H1 (cell line): ENCODE measurements around the gene POLN. TPM values are rescaled to one million over a fixed set of nuclear protein-coding genes. Genes with fewer than 3 reads are reported as not detected.

ENCODE experiments used
- CTCF ChIA-PET: fragments of 300-600 bp; sonication (Branson Sonifier 250); formaldehyde crosslinking; loops from one replicate; lab custom pipeline; 2021; ENCODE audit not compliant: partially characterized antibody; lab: Charles Lee
- POLR2A ChIA-PET: fragments of 300-600 bp; sonication (Branson Sonifier 250); formaldehyde crosslinking; loops from one replicate; lab custom pipeline; 2021; ENCODE audit warnings: inconsistent platforms; ENCODE audit not compliant: partially characterized antibody; lab: Charles Lee
- DNase-seq, 2 experiments: peaks; one replicate each; pipeline versions ENCODE4 v3.0.0 to v3.0.0-alpha.2; 2010 to 2022; ENCODE audit warnings: low spot score in 2 of 2, low read depth in 1 of 2, mixed read lengths in 1 of 2
- FAIRE-seq: peaks from 2 replicates; lab custom pipeline; 2011; peaks lifted over from hg19 to GRCh38; lab: Jason Lieb, UNC
- H2AFZ ChIP-seq: 2 replicates; pipeline ENCODE4 v1.8.1; 2012; ENCODE audit warnings: low read length, inconsistent platforms
- H2AK5ac ChIP-seq: 2 replicates; pipeline ENCODE4 v1.6.1; 2013; ENCODE audit warnings: low read depth, low read length
- H2BK120ac ChIP-seq: replicated peaks from 2 replicates; pipeline ENCODE3; 2013; ENCODE audit warnings: low read depth, low read length, inconsistent platforms
- H2BK12ac ChIP-seq: 2 replicates; pipeline ENCODE4 v1.6.1; 2013; ENCODE audit warnings: low read depth, low read length
- H2BK15ac ChIP-seq: 2 replicates; pipeline ENCODE4 v1.6.1; 2013; ENCODE audit warnings: low read length
- H2BK20ac ChIP-seq: 2 replicates; pipeline ENCODE4 v1.6.1; 2013; ENCODE audit warnings: low read length
- H2BK5ac ChIP-seq: 2 replicates; pipeline ENCODE4 v1.6.1; 2013; ENCODE audit warnings: low read depth, low read length
- H3K14ac ChIP-seq: 2 replicates; pipeline ENCODE4 v1.6.1; 2013; ENCODE audit warnings: inconsistent platforms; ENCODE audit not compliant: insufficient read length
- H3K18ac ChIP-seq: 2 replicates; pipeline ENCODE4 v1.6.1; 2013; ENCODE audit warnings: low read length; ENCODE audit errors: extremely low read depth
- H3K23ac ChIP-seq: 2 replicates; pipeline ENCODE4 v1.6.1; 2013; ENCODE audit warnings: inconsistent platforms; ENCODE audit not compliant: insufficient read length
- H3K23me2 ChIP-seq: 2 replicates; pipeline ENCODE4 v1.6.1; 2013; ENCODE audit warnings: low read depth, low read length
- H3K27ac ChIP-seq: 2 replicates; pipeline ENCODE4 v1.6.1; 2011; ENCODE audit warnings: low read depth, low read length, inconsistent platforms
- H3K27me3 ChIP-seq, 4 experiments: replicated peaks in 1 of 4; 1 replicate in 1 of 4; 2 replicates in 3 of 4; pipeline versions ENCODE4 v1.6.1 to v1.8.1; 2011 to 2013; ENCODE audit warnings: low read length in 3 of 4, mild to moderate bottlenecking in 3 of 4, inconsistent platforms in 2 of 4, mixed read lengths in 2 of 4, moderate library complexity in 1 of 4; ENCODE audit not compliant: control insufficient read depth in 3 of 4, insufficient read depth in 3 of 4; ENCODE audit errors: extremely low read depth in 1 of 4
- H3K36me3 ChIP-seq, 4 experiments: 2 replicates each; pipeline versions ENCODE4 v1.6.1 to v1.8.1; 2011 to 2013; ENCODE audit warnings: mild to moderate bottlenecking in 4 of 4, low read length in 3 of 4, moderate library complexity in 2 of 4, control low read depth in 1 of 4, inconsistent platforms in 1 of 4; ENCODE audit not compliant: insufficient read depth in 4 of 4, control insufficient read depth in 2 of 4
- H3K4ac ChIP-seq: replicated peaks from 2 replicates; pipeline ENCODE3; 2013; ENCODE audit warnings: low read length, low read depth, mixed read lengths, inconsistent platforms; ENCODE audit not compliant: insufficient read length
- H3K4me1 ChIP-seq, 4 experiments: replicated peaks in 1 of 4; 1 replicate in 1 of 4; 2 replicates in 3 of 4; pipeline versions ENCODE4 v1.6.1 to v1.8.1; 2011 to 2013; ENCODE audit warnings: low read length in 3 of 4, inconsistent platforms in 2 of 4, mixed read lengths in 1 of 4; ENCODE audit not compliant: insufficient read depth in 4 of 4, control insufficient read depth in 3 of 4
- H3K4me2 ChIP-seq, 2 experiments: 2 replicates each; pipeline versions ENCODE4 v1.6.1 to v1.8.1; 2011 to 2013; ENCODE audit warnings: low read depth in 2 of 2, low read length in 2 of 2, control low read depth in 1 of 2, inconsistent platforms in 1 of 2, mild to moderate bottlenecking in 1 of 2; ENCODE audit not compliant: insufficient read depth in 1 of 2
- H3K4me3 ChIP-seq, 4 experiments: fragments of 200-600, 300-600 bp in 1 of 4; sonication (generic), shearing (Covaris generic), sonication (Bioruptor Twin) in 1 of 4; 2 replicates each; pipeline versions ENCODE4 v1.5.1 to v1.8.1; 2011 to 2016; ENCODE audit warnings: low read length in 4 of 4, low read depth in 3 of 4, control low read depth in 2 of 4, inconsistent platforms in 2 of 4, mild to moderate bottlenecking in 2 of 4, mixed read lengths in 1 of 4, moderate library complexity in 1 of 4; ENCODE audit not compliant: insufficient read depth in 2 of 4; ENCODE audit errors: extremely low read depth in 1 of 4
- H3K56ac ChIP-seq: replicated peaks from 2 replicates; pipeline ENCODE3; 2013; ENCODE audit warnings: low read depth, mild to moderate bottlenecking, mixed read lengths, low read length, inconsistent platforms; ENCODE audit not compliant: insufficient read length
- H3K79me1 ChIP-seq: 2 replicates; pipeline ENCODE4 v1.6.1; 2013; ENCODE audit warnings: low read depth, low read length, control low read depth
- H3K79me2 ChIP-seq, 2 experiments: 2 replicates each; pipeline versions ENCODE4 v1.6.1 to v1.8.1; 2012 to 2013; ENCODE audit warnings: low read length in 2 of 2, mild to moderate bottlenecking in 2 of 2, inconsistent platforms in 1 of 2; ENCODE audit not compliant: insufficient read depth in 2 of 2, control insufficient read depth in 1 of 2
- H3K9ac ChIP-seq, 4 experiments: replicated peaks in 1 of 4; 1 replicate in 1 of 4; 2 replicates in 3 of 4; pipeline versions ENCODE4 v1.6.1 to v1.8.1; 2011 to 2013; ENCODE audit warnings: low read depth in 3 of 4, low read length in 3 of 4, control low read depth in 2 of 4, mild to moderate bottlenecking in 2 of 4, moderate library complexity in 2 of 4, inconsistent platforms in 1 of 4; ENCODE audit errors: extremely low read depth in 1 of 4
- H3K9me3 ChIP-seq, 2 experiments: 2 replicates each; pipeline versions ENCODE4 v1.6.1 to v1.8.1; 2012 to 2013; ENCODE audit warnings: mild to moderate bottlenecking in 2 of 2, moderate library complexity in 2 of 2, control low read depth in 1 of 2, inconsistent platforms in 1 of 2, low read depth in 1 of 2, low read length in 1 of 2, mixed read lengths in 1 of 2; ENCODE audit not compliant: insufficient read depth in 2 of 2
- H4K20me1 ChIP-seq, 2 experiments: replicated peaks in 1 of 2; 2 replicates each; pipeline versions ENCODE3 to v1.8.1; 2011 to 2013; ENCODE audit warnings: inconsistent platforms in 2 of 2, low read length in 2 of 2, mild to moderate bottlenecking in 1 of 2; ENCODE audit not compliant: insufficient read depth in 2 of 2, control insufficient read depth in 1 of 2
- H4K5ac ChIP-seq: 2 replicates; pipeline ENCODE4 v1.6.1; 2013; ENCODE audit warnings: low read length, low read depth, mixed read lengths, inconsistent platforms; ENCODE audit not compliant: insufficient read length
- H4K8ac ChIP-seq: 2 replicates; pipeline ENCODE4 v1.8.0; 2013; ENCODE audit warnings: mild to moderate bottlenecking, moderate library complexity, low read length, inconsistent platforms; ENCODE audit not compliant: insufficient read depth; ENCODE audit errors: extremely low read depth
- H4K91ac ChIP-seq: replicated peaks from 2 replicates; pipeline ENCODE3; 2013; ENCODE audit warnings: low read length, mixed read lengths, inconsistent platforms; ENCODE audit not compliant: insufficient read length
- KDM5A ChIP-seq: fragments of 200-600 bp; IDR thresholded peaks from 2 replicates; pipeline ENCODE4 v1.7.1; 2012; ENCODE audit warnings: mild to moderate bottlenecking, low read length, inconsistent platforms, mixed read lengths
- RAD21 ChIP-seq, 2 experiments: IDR thresholded peaks in 1 of 2; conservative IDR thresholded peaks in 1 of 2; 2 replicates each; pipeline ENCODE4 v1.6.1; 2011; ENCODE audit warnings: low read depth in 2 of 2, low read length in 2 of 2, improper control_type of control experiment in 1 of 2, inconsistent platforms in 1 of 2, mild to moderate bottlenecking in 1 of 2, moderate library complexity in 1 of 2
- SUZ12 ChIP-seq: fragments of 200-600 bp; sonication (generic); IDR thresholded peaks from 2 replicates; pipeline ENCODE4 v1.6.1; 2012; ENCODE audit warnings: mild to moderate bottlenecking, inconsistent platforms, low read length, moderate library complexity, mixed read lengths
- WGBS, 2 experiments: shearing (Covaris generic) in 1 of 2; methylation state at CpG; one replicate each; pipeline versions ENCODE4 v1.1.6 to v1.1.7; 2013 to 2015; ENCODE audit warnings: low lambda C conversion rate in 2 of 2, mixed read lengths in 2 of 2, inconsistent platforms in 1 of 2, low coverage in 1 of 2, missing lambda C conversion rate in 1 of 2; ENCODE audit not compliant: insufficient replicate concordance in 2 of 2, insufficient coverage in 1 of 2, insufficient read length in 1 of 2; ENCODE audit errors: extremely low coverage in 1 of 2, missing lambda C conversion rate in 1 of 2; 5-methylcytosine and 5-hydroxymethylcytosine counted together
- polyA plus RNA-seq, 7 experiments: library from polyadenylated mRNA; depleted of rRNA in 3 of 7; stranded (reverse) in 5 of 7; unstranded in 2 of 7; fragments of >200 nt in 5 of 7; fragments of 200-250 nt in 2 of 7; gene quantifications; 1 replicate in 5 of 7; 2 replicates in 1 of 7; 4 replicates in 1 of 7; pipeline versions ENCODE4 v1.2.1 to v1.2.3, GENCODE V29; 2011 to 2013; ENCODE audit warnings: missing spikeins in 2 of 7, mixed read lengths in 2 of 7
- total RNA-seq: library from RNA; stranded (reverse); fragmentation: NEBNext Ultra II Directional; extraction: Animal tissue kit (Norgen Biotek cat#: 25700); gene quantifications from 2 replicates; pipeline ENCODE4 v1.2.1, GENCODE V29; 2021
- TF ChIP-seq, protein P1 (sequence below): IDR thresholded peaks from 2 replicates; pipeline ENCODE4 v1.6.1; 2011; ENCODE audit warnings: low read depth, mild to moderate bottlenecking, low read length; ENCODE audit not compliant: insufficient read depth

Gene POLN
- total and polyA plus RNA-seq, 2 of the 8 experiments (the other 6 are each of a cell fraction or from before 2014, with no cell fraction given): 0.98 to 1.5 TPM

DNA sequence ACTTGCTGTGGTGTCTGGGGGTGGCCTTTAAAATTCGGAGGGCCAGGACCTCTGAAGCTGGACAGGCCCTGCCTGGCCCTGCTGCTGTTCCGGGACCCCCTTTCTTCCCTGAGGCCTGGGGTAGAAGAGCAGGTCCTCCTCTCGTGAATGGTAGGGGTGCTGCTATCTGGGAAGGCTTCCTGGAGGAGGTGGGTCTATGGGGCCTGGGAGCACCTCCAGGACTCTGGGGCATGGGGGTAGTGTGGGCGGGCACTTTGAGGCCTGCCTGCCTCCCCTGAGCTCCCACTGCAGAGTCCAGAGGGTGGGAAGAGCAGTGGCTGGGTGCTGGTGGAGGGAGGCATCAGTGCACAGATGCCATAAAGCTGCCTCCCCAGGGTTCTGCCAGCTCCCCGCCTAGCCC lies 24.9 kb upstream of the POLN start:
- Histone ChIP-seq H3K4me3 (no peak overlapping the region), H3K27ac (no peak overlapping the region), H3K36me3 (no peaks in the 10 kb centered on the region), H3K4me2 (no peak overlapping the region), H3K14ac (no peak overlapping the region), H2BK120ac (no peak overlapping the region), H3K9ac (no peak overlapping the region), H3K56ac (no peak overlapping the region), H2AK5ac (no peak overlapping the region), H3K23ac (no peak overlapping the region), H3K27me3 (no peaks in the 10 kb centered on the region), H3K79me1 (no peaks in the 10 kb centered on the region), H2BK20ac (no peak overlapping the region), H3K23me2 (peaks cover 4% of the 10 kb centered on the region; the same call in 1 of the 2 replicates), H4K5ac (no peak overlapping the region), H2AFZ (no peak overlapping the region), H3K4ac (no peak overlapping the region), H3K9me3 (no peaks in the 10 kb centered on the region), H2BK5ac (peak overlapping the region; percentile 60; the same call in 1 of the 2 replicates), H3K79me2 (no peaks in the 10 kb centered on the region), H4K20me1 (no peaks in the 10 kb centered on the region), H2BK15ac (no peak overlapping the region), H4K8ac (no peak overlapping the region; the same call in 1 of the 2 replicates), H3K18ac (no peak overlapping the region), H3K4me1 (peaks cover 0 to 15% (median 10%) of the 10 kb centered on the region in 4 experiments; a peak in 5 of 7 replicates), H2BK12ac (no peak overlapping the region), H4K91ac (no peak overlapping the region)
- DNase-seq: no peak
- ChIA-PET POLR2A (no interaction called here), CTCF (no interaction called here)
- WGBS, 2 experiments: 80% methylated on average over 5 of the region's 5 CpGs; no CpG with 5 or more reads in 1 of the 2 experiments
- TF ChIP-seq KDM5A: no peak
- TF ChIP-seq, protein P1, sequence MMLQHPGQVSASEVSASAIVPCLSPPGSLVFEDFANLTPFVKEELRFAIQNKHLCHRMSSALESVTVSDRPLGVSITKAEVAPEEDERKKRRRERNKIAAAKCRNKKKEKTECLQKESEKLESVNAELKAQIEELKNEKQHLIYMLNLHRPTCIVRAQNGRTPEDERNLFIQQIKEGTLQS: no peak
- TF ChIP-seq RAD21 (IDR thresholded peaks at IDR 0.05 in 1 of 2, conservative IDR thresholded peaks at IDR 0.05 in 1 of 2; ENCODE audit: low read depth in 2 of 2, low read length in 2 of 2): no peak
- no peak for TF ChIP-seq SUZ12
- FAIRE-seq: no peak
